GM19025 (cell line): ENCODE data around the gene RPL39L.
A peak's percentile ranks its signal among the peaks of the same experiment; 100 is the strongest.
"Not testable (repeated sequence)": the region's sequence is repeated elsewhere in the genome, so short reads cannot be mapped to it uniquely, and the experiment has no call there.

Experiments
- ATAC-seq: cut with Tn5 transposase; IDR thresholded peaks from one replicate; pipeline ENCODE4 v1.9.1; 2021; ENCODE audit warnings: mild to moderate bottlenecking, low read depth, moderate library complexity; ENCODE audit not compliant: unreplicated experiment

The RPL39L gene

GRCh38 chr3:187139126-187139894 is at the start of gene RPL39L:
Gene RPL39L (minus strand): TSS chr3:187139496. CDS start chr3:187121300, 18,196 bp downstream.
- ATAC-seq = peak; percentile 98

DNA sequence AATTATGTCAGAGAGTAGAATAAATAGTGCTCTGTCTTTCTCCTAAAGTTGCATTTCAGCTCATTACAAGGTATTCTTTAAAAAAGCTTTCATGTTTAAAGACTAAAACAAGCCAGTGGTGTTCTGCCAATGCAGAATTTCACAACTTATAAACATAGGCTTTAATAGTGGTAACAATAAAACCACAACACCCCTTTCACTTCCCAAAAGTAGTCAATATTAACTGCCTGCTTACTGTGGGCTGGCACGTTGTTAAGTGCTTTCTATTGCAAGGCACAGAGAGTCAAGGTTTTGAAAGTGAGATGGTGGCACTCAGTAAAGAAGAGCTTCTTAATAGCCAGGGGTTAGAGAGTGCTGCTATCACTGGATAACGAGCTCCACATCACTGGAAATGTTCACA is 49.6 kb upstream of the RPL39L start:
- no peak for ATAC-seq

- ATAC-seq = no peak
Measured at GRCh38 chr3:187186801-187187421, 47.6 kb upstream of the RPL39L start.

GRCh38 chr3:187186375-187186774 is 47.1 kb upstream of the RPL39L start:
- no peak for ATAC-seq

DNA sequence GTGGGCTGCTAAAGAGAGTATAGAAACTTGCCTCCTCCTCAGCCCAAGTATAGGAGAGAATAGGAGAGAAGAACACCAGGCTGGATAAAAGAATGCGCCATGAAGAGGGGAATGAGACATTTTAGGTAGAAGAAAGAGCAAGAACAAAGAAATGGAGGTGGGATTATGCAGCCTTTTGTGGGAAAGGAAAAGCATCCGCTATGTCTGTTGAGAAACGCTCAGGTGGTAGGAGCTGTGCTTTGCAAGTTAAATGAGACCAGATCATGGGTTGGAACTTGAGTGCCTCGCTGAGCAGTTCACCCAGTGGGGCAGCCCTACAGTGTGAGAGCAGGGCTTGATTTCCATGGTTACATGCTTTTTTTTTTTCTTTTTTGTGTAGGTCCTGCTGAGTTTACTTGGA is 46.5 kb upstream of the RPL39L start:
- ATAC-seq = no peak

DNA sequence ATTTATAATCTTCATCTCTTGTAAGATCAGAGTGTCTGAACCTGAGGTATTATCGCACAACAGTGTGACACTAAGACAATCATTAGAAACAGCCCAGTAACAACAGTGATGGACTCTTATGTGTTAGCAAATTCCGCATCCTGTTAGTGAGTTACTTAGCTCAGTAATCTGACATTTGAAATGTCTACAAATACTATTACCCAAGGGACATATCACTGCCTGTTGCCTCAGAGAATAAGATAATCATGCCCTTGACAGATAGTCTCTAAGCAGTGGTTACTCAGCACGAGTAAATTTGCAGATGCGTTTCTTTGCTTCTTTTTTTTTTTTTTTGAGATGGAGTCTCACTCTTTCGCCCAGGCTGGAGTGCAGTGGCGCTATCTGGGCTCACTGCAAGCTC is 44.6 kb upstream of the RPL39L start:
- ATAC-seq = no peak

GRCh38 chr3:187183210-187183862 is 44.0 kb upstream of the RPL39L start:
- no peak for ATAC-seq

DNA sequence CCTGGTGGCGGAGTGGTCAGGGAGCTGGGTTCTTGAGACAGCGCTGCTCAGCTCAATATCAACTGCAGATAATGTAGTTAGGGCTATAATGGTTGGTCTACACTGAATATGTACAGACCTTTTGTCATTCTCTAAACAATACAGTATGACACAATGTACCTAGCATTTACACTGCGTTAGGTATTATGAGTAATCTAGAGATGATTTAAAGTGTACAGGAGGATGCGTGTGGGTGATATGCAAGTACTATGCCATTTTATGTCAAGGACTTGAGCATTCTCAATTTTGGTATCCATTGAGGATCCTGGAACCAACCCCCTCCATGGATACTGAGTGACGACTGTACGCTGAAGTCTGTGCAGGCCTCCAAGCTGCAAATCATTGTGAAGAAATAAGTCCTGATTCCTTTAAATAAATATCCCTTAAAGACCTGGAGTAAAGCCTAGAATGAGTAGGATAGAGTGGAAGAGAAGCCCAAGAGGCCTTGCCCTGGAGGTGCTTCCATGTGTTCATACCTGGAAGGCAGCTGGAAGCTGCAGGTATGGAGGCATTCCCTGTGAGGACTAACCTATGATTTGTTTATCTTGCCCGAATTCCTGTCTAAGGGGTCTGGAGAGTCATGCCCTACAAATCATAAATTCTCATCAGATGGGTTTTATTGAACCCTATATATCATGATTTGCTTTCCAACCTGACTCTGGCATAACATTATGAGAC is 42.3 kb upstream of the RPL39L start:
- ATAC-seq = no peak

GRCh38 chr3:187172929-187173328 is 33.6 kb upstream of the RPL39L start:
- no peak for ATAC-seq

- not testable (repeated sequence) for ATAC-seq
Measured at GRCh38 chr3:187170911-187171310, 31.6 kb upstream of the RPL39L start.

GRCh38 chr3:187169231-187169960 is 30.1 kb upstream of the RPL39L start:
- ATAC-seq = no peak

DNA sequence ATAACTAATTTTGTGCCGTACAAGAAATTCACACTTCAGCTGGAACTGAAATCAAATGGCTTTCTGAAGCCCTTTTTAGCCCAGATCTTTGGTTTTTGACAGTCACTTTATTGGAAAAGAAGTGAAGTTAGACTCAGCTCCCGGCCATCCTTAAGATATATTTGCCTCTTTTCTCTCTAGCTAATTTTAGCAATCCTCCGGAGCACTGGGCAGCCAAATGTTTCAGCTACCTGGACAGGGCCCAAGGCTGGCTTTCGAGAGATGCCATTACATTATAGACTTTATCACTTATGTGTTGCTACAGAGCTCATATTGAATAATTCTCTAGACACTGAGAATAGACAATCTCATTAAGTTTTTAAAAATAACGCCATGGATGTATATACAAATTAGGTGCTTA is 28.5 kb upstream of the RPL39L start:
- no peak for ATAC-seq

DNA sequence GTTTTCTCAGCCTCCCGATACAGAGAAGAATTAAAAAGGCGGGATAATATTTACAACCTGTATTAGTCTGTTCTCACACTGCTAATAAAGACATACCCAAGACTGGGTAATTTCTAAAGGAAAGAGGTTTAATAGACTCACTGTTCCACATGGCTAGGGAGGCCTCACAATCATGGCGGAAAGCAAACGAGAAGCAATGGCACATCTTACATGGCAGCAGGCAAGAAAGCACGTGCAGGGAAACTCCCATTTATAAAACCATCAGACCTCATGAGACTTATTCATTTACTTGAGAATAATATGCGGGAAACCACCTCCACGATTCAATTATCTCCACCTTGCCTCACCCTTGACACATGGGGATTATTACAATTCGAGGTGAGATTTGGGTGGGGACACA is 27.5 kb upstream of the RPL39L start:
- ATAC-seq = no peak

DNA sequence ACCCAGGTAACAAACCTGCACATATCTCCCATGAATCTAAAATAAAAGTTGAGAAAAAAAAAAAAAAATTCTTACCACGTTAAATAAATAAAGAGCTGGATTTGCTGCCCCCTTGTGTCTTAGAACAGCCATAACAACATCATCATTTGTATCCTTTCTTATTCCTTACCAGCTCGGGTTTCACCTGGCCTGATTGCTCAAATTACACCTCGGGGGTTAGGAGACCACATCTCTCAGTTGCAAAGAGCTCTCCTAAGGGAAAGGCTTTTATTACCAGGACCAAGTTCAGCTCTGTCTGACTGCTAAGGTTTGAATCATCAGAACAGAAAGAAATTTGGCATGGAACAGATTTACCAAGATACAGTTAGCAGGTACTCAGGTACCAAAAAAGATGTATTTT is 25.8 kb upstream of the RPL39L start:
- ATAC-seq = no peak

GRCh38 chr3:187162265-187162953 is 23.1 kb upstream of the RPL39L start:
- no peak for ATAC-seq

DNA sequence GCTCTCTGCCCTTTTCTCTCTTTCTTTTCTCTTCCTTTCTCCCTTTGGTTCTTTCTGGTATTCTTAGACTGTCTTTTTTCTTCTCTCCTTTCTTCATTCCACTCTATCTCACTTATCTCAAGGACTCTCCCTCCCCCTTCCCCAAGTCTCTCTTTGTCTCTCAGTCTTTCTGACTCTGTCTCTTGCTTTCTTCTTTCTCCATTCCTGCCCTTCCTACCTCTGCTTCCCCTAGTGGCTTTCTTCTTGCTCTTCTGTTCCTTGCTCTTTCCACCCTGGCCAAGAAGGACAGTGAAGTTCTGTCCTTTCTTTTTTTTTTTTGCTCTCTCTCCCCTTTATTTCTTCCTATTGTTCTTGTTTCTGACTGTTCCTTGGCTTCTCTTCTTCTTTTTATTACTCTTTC is 22.3 kb upstream of the RPL39L start:
- no peak for ATAC-seq

DNA sequence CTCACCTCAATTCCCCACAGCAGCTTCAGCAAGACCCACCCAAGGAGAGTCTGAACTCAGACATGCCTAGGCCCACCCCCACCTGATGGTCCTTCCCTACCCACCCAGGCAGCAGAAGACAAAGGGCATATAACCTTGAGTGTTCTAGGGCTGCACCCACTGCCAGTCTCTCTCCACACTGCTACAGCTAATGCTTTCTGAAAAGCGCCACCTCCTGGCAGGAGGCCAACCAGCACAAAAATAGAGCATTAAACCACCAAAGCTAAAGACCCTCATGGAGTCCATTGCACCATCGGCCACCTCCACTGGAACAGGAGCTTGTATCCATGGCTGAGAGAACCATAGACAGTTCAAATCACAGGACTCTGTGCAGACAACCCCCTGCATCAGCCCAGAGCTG is 11.3 kb upstream of the RPL39L start:
- no peak for ATAC-seq

DNA sequence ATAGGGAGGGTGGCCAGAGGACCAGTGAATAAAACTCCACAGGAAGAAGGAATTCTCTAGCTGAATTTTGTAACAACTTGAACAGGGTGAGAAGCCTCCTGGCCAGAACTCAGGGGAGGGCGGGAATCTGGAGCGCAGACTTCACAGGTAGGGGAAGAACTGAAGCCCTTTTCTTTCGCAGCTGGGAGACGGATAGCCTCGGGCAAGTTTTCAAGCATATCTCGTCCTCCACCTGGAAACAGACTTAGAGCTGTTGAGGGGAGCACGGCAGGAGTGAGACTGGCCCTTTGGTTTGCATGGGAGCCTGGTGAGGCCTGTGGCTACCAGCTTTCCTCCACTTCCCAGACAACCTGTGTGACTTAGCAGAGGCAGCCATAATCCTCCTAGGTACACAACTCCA is 10.9 kb upstream of the RPL39L start:
- ATAC-seq = no peak

GRCh38 chr3:187146389-187146788 is 7.1 kb upstream of the RPL39L start:
- ATAC-seq = no peak
